ENCODE measurements around the gene MAGI2.

DNA sequence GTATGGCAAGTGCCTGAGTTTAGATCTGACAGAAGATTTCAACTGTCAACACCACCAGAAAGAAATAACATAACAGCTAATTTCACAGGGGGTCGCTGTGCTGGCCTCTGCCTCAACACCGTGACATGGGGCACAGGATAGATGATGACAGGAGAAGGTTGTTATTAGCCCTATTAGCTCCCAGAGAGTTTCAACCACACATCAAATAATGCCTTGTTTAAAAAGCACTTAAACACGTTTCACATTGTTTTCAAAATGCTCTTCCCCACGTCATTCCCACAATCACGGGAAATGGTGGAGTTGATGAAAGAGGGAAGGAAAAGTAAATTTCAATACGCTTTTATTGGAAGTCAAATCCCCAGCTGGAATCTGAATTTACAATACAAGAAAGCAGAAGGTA is 184.7 kb downstream of the MAGI2 start:
- TF ChIP-seq, protein P1, sequence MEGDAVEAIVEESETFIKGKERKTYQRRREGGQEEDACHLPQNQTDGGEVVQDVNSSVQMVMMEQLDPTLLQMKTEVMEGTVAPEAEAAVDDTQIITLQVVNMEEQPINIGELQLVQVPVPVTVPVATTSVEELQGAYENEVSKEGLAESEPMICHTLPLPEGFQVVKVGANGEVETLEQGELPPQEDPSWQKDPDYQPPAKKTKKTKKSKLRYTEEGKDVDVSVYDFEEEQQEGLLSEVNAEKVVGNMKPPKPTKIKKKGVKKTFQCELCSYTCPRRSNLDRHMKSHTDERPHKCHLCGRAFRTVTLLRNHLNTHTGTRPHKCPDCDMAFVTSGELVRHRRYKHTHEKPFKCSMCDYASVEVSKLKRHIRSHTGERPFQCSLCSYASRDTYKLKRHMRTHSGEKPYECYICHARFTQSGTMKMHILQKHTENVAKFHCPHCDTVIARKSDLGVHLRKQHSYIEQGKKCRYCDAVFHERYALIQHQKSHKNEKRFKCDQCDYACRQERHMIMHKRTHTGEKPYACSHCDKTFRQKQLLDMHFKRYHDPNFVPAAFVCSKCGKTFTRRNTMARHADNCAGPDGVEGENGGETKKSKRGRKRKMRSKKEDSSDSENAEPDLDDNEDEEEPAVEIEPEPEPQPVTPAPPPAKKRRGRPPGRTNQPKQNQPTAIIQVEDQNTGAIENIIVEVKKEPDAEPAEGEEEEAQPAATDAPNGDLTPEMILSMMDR (IDR thresholded peaks at IDR 0.05) = no peak
- TF ChIP-seq EP300 (IDR thresholded peaks at IDR 0.05) (no peak), POLR2AphosphoS5 (IDR thresholded peaks at IDR 0.05) (no peak), POLR2A (IDR thresholded peaks at IDR 0.05) (no peak)

Measured in suprapubic skin (tissue), 4 donors.